ENCODE results near the gene SELL. TPM values are rescaled to one million over a fixed set of nuclear protein-coding genes. Genes with fewer than 3 reads are reported as not detected.

The SELL gene
- total and polyA plus RNA-seq, 10 of the 15 experiments (the other 5 are each of a cell fraction or from before 2014, with no cell fraction given) = 31.8 to 66.0 (median 50.9) TPM

DNA sequence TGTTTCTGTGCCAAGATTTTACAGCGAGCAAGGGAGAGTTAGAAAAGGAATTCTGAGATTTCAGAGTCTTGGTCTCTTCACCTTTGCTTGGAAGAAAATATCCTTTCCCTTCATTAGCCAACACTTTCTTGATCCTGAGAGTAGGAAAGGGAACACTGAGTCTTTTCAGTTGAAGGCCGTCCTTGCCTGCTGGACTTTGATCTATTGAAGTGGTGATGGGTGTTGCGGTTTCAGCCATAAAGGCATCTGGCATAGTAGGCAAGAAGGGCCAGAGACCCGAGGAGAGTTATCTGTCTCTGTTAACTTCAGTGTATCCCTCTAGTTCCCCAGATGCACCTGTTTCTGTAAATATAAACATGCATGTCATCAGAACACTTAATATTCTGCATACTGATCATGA lies 12.7 kb upstream of the SELL start:
- no peak for DNase-seq (ENCODE audit: low read depth, low spot score)
- no peak overlapping the region for H2AFZ ChIP-seq (ENCODE audit: control insufficient read depth, low read depth, low read length)
- H3K4me3 ChIP-seq = no peak overlapping the region
- ChIA-PET RAD21 (ENCODE audit: unreplicated experiment) (no interaction called here), POLR2A (no interaction called here), SMC1A (ENCODE audit: uncharacterized antibody, unreplicated experiment) (interaction anchor here (0.6 to 2.7 kb wide), 2 partner anchors 12 to 69 kb away, joined by 3 to 6 read pairs; no protein-coding TSS in a partner anchor), CTCF (no interaction called here)
- no peaks in the 10 kb centered on the region for H3K27me3 ChIP-seq (replicated peaks in 1 of 2; ENCODE audit: control insufficient read depth in 2 of 2, insufficient read depth in 2 of 2, low read length in 1 of 2)
- H3K79me2 ChIP-seq (ENCODE audit: control insufficient read depth, insufficient read depth, low read length) = no peaks in the 10 kb centered on the region
- no peak overlapping the region for H3K27ac ChIP-seq (ENCODE audit: control insufficient read depth, insufficient read depth)
- TF ChIP-seq, protein P1, sequence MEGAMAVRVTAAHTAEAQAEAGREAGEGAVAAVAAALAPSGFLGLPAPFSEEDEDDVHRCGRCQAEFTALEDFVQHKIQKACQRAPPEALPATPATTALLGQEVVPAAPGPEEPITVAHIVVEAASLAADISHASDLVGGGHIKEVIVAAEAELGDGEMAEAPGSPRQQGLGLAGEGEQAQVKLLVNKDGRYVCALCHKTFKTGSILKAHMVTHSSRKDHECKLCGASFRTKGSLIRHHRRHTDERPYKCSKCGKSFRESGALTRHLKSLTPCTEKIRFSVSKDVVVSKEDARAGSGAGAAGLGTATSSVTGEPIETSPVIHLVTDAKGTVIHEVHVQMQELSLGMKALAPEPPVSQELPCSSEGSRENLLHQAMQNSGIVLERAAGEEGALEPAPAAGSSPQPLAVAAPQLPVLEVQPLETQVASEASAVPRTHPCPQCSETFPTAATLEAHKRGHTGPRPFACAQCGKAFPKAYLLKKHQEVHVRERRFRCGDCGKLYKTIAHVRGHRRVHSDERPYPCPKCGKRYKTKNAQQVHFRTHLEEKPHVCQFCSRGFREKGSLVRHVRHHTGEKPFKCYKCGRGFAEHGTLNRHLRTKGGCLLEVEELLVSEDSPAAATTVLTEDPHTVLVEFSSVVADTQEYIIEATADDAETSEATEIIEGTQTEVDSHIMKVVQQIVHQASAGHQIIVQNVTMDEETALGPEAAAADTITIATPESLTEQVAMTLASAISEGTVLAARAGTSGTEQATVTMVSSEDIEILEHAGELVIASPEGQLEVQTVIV (IDR thresholded peaks at IDR 0.05; ENCODE audit: borderline replicate concordance, partially characterized antibody) = no peak
- no peak for TF ChIP-seq ZNF207 (IDR thresholded peaks at IDR 0.05; ENCODE audit: borderline replicate concordance)
- TF ChIP-seq SREBF1 (IDR thresholded peaks at IDR 0.05; ENCODE audit: low read length) = no peak
- no peak for TF ChIP-seq TAF1 (IDR thresholded peaks at IDR 0.05; ENCODE audit: borderline replicate concordance, low read depth, low read length)
- TF ChIP-seq CBX3 (IDR thresholded peaks at IDR 0.05; ENCODE audit: borderline replicate concordance, low read depth) = no peak
- TF ChIP-seq POLR2AphosphoS2 (IDR thresholded peaks at IDR 0.05; ENCODE audit: low read depth, low read length) = no peak
- TF ChIP-seq, protein P2, sequence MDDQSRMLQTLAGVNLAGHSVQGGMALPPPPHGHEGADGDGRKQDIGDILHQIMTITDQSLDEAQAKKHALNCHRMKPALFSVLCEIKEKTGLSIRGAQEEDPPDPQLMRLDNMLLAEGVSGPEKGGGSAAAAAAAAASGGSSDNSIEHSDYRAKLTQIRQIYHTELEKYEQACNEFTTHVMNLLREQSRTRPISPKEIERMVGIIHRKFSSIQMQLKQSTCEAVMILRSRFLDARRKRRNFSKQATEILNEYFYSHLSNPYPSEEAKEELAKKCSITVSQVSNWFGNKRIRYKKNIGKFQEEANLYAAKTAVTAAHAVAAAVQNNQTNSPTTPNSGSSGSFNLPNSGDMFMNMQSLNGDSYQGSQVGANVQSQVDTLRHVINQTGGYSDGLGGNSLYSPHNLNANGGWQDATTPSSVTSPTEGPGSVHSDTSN (IDR thresholded peaks at IDR 0.05; ENCODE audit: insufficient replicate concordance, low read depth, low read length) = no peak
- no peak for TF ChIP-seq SP1 (IDR thresholded peaks at IDR 0.05; ENCODE audit: low read depth, low read length)
- no peak for TF ChIP-seq DPF2 (IDR thresholded peaks at IDR 0.05)
- intact Hi-C loops (cut with micrococcal nuclease; ENCODE audit: unreplicated experiment) = no loop called here
- BruUV-seq (replicated peaks) = no TSS peak
- no peak overlapping the region for H3K4me2 ChIP-seq (ENCODE audit: control insufficient read depth, insufficient read depth)
- H3K9ac ChIP-seq (ENCODE audit: control insufficient read depth, insufficient read depth, low read length) = no peak overlapping the region
- WGBS (ENCODE audit: insufficient coverage, insufficient replicate concordance, low lambda C conversion rate, missing lambda C conversion rate) = 35% methylated on average over 4 of the region's 4 CpGs
- no peaks in the 10 kb centered on the region for H3K9me3 ChIP-seq (replicated peaks; ENCODE audit: control insufficient read depth, insufficient read depth, low read length)
- no peaks in the 10 kb centered on the region for H3K36me3 ChIP-seq (ENCODE audit: control insufficient read depth in 2 of 2, insufficient read depth in 2 of 2, low read length in 1 of 2)
- no peaks in the 10 kb centered on the region for H4K20me1 ChIP-seq (ENCODE audit: control insufficient read depth, insufficient read depth)
- in situ Hi-C loops (cut with MboI) = no loop called here
- no peak for FAIRE-seq
- ATAC-seq = peak; percentile 39; the same call in 1 of the 3 replicates
- no peaks in the 10 kb centered on the region for H3K4me1 ChIP-seq (ENCODE audit: control insufficient read depth, insufficient read depth, low read length)

Measured in GM12878 (cell line).